GM12801 (cell line): ENCODE results near the gene TMTC4.

Experiments
- CTCF ChIP-seq: IDR thresholded peaks from one replicate; pipeline ENCODE4 v1.5.1; 2011; ENCODE audit warnings: control low read depth; ENCODE audit not compliant: insufficient read length; ENCODE audit errors: extremely low read depth

The TMTC4 gene

DNA sequence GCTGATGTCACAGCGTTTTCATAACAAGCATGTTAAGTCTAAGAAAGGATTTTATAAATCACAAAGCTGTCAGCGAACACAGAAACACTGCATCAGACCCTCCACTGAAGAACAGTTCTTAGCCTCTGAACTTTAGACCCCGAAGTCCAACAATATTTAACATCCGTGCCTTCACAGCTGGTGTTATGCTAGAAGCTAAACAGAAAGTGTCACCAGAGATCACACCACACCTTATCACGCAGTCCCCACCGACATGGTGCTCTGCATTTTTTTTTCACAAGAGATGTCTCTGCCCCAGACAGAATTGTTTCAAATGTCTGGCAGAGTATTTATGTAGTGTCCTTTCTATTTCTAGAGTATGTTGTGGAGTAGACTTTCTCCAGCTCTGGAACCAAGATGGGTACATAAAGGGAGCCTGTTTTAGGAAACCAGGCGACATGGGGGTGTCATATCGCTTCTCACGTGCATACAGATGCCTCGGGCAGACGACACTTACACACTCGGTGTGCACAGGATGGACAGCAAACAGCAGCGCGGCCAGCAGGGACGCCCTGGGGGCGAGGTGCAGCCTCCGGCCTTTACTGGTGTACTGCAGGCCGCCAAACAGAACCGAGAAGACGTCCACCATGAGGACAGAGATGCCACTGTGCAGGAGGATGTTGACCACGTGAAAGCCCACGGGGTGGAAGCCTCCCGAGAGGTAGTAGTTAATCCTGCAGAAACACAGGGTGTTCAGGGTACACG is 12.0 kb downstream of the TMTC4 start:
- TF ChIP-seq CTCF, result no peak

GRCh38 chr13:100660761-100661160 is 13.8 kb downstream of the TMTC4 start:
- no peak for TF ChIP-seq CTCF

DNA sequence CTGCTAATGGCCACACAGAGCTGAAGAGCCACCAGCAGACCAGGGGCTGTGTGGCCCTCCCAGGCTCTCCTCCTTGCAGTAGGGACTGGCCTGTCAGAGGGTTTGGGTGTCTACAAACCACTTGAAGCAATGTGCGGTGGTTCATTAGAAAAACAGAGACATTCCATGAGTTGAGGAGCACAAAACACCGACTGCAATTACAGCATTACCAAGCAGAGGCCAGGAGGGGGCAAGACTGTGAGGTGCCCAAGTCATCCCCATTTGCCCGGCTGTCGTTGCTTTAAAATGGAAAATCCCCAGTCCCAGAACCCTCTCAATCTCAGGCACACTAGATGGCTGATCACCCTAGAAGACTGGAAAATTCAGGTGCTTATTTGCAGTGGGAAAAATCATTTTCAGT is 15.0 kb downstream of the TMTC4 start:
- no peak for TF ChIP-seq CTCF

- TF ChIP-seq CTCF, result no peak
These were observed 16.2 kb downstream of the TMTC4 start for GRCh38 chr13:100658363-100658762.

DNA sequence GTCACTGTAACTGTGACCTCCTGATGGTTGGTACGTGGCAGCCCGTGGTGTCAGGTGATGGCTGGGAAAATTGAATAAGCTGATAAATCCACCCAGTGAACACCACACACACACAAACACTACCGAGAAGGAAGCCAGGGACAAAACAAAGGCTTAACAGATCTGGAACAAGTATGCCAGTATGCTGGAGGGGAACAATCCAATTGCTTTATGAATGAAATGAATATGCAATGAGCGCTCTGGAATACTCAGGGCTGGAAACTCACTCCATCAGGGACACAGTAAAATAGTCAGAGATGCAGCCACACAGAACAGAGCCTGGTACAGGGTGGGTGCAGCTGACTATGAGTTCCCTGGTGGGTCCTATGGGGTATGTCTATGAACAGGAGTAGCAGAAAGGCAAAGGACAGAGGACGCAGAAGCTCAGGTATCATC is 16.7 kb downstream of the TMTC4 start:
- TF ChIP-seq CTCF, result no peak

DNA sequence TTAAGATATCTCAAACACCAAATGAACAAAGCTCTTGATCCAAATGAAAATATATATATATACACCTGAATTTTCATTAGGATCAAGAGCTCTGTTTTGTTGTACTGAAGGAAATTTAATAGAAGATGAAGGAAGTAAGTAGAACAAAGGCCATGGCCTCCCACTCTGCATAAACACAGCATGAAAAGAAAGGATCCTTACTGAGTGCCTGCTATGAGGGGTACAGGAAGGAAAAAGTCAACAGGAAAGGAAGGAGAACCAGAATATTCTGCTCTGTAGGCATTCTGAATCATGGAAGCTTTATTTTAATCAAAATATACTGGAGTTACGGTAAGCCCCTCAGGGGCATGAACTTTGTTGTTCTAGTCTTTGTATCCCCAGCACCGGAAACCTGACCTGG is 22.1 kb downstream of the TMTC4 start:
- TF ChIP-seq CTCF, result no peak

GRCh38 chr13:100650326-100650725 is 24.3 kb downstream of the TMTC4 start:
- TF ChIP-seq CTCF, result no peak
